ENCODE measurements around the gene POLR2H. TPM values are rescaled to one million over a fixed set of nuclear protein-coding genes. Genes with fewer than 3 reads are reported as not detected.

The POLR2H gene
- total and polyA plus RNA-seq, 2 donors (not counting 1 experiment from before 2014, with no cell fraction given) = 60.4 to 106 TPM

GRCh38 chr3:184351511-184352148, 9.9 kb upstream of the POLR2H start:
- no peak overlapping the region for H3K4me3 ChIP-seq (ENCODE audit: control extremely low read depth in 1 of 5, extremely low read depth in 1 of 5, insufficient read depth in 1 of 5, low read depth in 2 of 5, low read length in 4 of 5)
- ATAC-seq (ENCODE audit: low read depth) = no peak
- H3K36me3 ChIP-seq (replicated peaks in 1 of 2; ENCODE audit: control extremely low read depth in 1 of 2, control insufficient read depth in 1 of 2, extremely low read depth in 1 of 2, insufficient read depth in 2 of 2, low read length in 1 of 2) = no peaks in the 10 kb centered on the region
- DNase-seq = no peak
- intact Hi-C loops (cut with micrococcal nuclease) = no loop called here
- H2AFZ ChIP-seq (ENCODE audit: insufficient read depth, low read depth, low read length, poor library complexity, severe bottlenecking) = no peak overlapping the region
- Mint-ChIP-seq H3K4me3 (no peak overlapping the region), H3K27ac (no peak overlapping the region), H3K27me3 (no peaks in the 10 kb centered on the region), H3K9me3 (ENCODE audit: insufficient read depth) (no peaks in the 10 kb centered on the region), H3K4me1 (no peaks in the 10 kb centered on the region)
- no peaks in the 10 kb centered on the region for H3K79me2 ChIP-seq (ENCODE audit: control insufficient read depth, insufficient read depth, low read length)
- POLR2A ChIA-PET = no interaction called here
- no peak overlapping the region for H3K4me2 ChIP-seq (replicated peaks; ENCODE audit: low read depth, low read length, poor library complexity, severe bottlenecking)
- TF ChIP-seq EZH2 (IDR thresholded peaks at IDR 0.05; ENCODE audit: borderline replicate concordance, insufficient read depth, low read depth, low read length, poor library complexity, severe bottlenecking) = no peak
- TF ChIP-seq, protein P1, sequence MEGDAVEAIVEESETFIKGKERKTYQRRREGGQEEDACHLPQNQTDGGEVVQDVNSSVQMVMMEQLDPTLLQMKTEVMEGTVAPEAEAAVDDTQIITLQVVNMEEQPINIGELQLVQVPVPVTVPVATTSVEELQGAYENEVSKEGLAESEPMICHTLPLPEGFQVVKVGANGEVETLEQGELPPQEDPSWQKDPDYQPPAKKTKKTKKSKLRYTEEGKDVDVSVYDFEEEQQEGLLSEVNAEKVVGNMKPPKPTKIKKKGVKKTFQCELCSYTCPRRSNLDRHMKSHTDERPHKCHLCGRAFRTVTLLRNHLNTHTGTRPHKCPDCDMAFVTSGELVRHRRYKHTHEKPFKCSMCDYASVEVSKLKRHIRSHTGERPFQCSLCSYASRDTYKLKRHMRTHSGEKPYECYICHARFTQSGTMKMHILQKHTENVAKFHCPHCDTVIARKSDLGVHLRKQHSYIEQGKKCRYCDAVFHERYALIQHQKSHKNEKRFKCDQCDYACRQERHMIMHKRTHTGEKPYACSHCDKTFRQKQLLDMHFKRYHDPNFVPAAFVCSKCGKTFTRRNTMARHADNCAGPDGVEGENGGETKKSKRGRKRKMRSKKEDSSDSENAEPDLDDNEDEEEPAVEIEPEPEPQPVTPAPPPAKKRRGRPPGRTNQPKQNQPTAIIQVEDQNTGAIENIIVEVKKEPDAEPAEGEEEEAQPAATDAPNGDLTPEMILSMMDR (IDR thresholded peaks at IDR 0.05) = no peak
- CTCF ChIA-PET = interaction anchor here (0.9 to 5.2 kb wide), 3 partner anchors 25 to 187 kb away, joined by 3 to 76 read pairs (median 4); no protein-coding TSS in a partner anchor
- 95% methylated on average over 8 of the region's 9 CpGs for WGBS (ENCODE audit: insufficient coverage)
- no peaks in the 10 kb centered on the region for H4K20me1 ChIP-seq (ENCODE audit: control insufficient read depth, insufficient read depth, low read length, poor library complexity, severe bottlenecking)
- H3K9me3 ChIP-seq (ENCODE audit: control extremely low read depth in 1 of 3, control insufficient read depth in 2 of 3, insufficient read depth in 1 of 3, low read length in 2 of 3) = no peaks in the 10 kb centered on the region
- peaks cover 0 to 8% of the 10 kb centered on the region in 2 donors for H3K4me1 ChIP-seq (ENCODE audit: control insufficient read depth in 2 of 2, insufficient read depth in 2 of 2, low read length in 2 of 2)
- H3K9ac ChIP-seq (ENCODE audit: low read length) = no peak overlapping the region
- H3K27me3 ChIP-seq (replicated peaks in 1 of 4; ENCODE audit: control extremely low read depth in 1 of 4, control insufficient read depth in 3 of 4, insufficient read depth in 4 of 4, low read length in 3 of 4) = no peaks in the 10 kb centered on the region
- no peak overlapping the region for H3K27ac ChIP-seq (ENCODE audit: low read length in 2 of 2)

DNA sequence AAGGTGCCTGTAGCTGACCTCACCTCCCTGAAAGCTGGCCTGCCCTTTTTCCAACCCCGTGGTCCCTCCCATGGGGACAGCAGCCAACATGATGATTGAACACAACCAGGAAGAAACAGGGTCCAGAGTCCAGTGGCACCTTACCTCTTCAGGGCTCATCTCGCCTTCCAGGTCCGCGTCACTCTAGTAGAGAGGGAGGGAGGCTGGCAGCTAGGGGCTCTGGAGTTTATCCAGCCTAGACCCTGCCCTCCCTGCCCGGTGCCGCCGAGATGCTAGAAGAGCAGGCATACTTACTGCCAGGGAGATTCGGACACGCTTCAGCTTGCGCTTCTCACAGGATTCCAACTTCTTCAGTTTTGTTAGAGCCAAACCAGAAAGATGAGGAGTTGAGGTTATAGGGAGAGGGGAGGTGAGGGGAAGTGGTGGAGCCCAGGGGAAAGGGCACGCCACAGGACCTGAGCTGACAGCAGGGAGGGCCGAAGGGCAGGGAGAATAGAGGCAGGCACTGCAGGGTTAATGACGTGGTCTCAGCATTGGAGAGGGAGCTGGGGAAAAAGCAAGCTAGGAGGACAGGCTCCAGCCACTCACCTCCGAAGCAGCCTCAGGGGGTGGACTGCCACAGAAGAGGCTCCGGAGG, 9.2 kb upstream of the POLR2H start:
- TF ChIP-seq, protein P1 (IDR thresholded peaks at IDR 0.05) = no peak
- TF ChIP-seq EZH2 (IDR thresholded peaks at IDR 0.05; ENCODE audit: borderline replicate concordance, insufficient read depth, low read depth, low read length, poor library complexity, severe bottlenecking) = no peak
- H3K27me3 Mint-ChIP-seq = no peaks in the 10 kb centered on the region
- ChIA-PET POLR2A (no interaction called here), CTCF (interaction anchor here (1.0 to 5.2 kb wide), 2 partner anchors 161 to 187 kb away, joined by 3 to 76 read pairs; no protein-coding TSS in a partner anchor)
- H3K79me2 ChIP-seq (ENCODE audit: control insufficient read depth, insufficient read depth, low read length) = no peaks in the 10 kb centered on the region
- H3K4me2 ChIP-seq (replicated peaks; ENCODE audit: low read depth, low read length, poor library complexity, severe bottlenecking) = no peak overlapping the region
- intact Hi-C loops (cut with micrococcal nuclease) = no loop called here
- no peak overlapping the region for H3K4me3 Mint-ChIP-seq
- no peak overlapping the region for H3K27ac Mint-ChIP-seq
- H3K4me3 ChIP-seq (ENCODE audit: control extremely low read depth in 1 of 5, extremely low read depth in 1 of 5, insufficient read depth in 1 of 5, low read depth in 2 of 5, low read length in 4 of 5) = no peak overlapping the region
- H3K27me3 ChIP-seq (replicated peaks in 1 of 4; ENCODE audit: control extremely low read depth in 1 of 4, control insufficient read depth in 3 of 4, insufficient read depth in 4 of 4, low read length in 3 of 4) = no peaks in the 10 kb centered on the region
- H3K9me3 ChIP-seq (ENCODE audit: control extremely low read depth in 1 of 3, control insufficient read depth in 2 of 3, insufficient read depth in 1 of 3, low read length in 2 of 3) = no peaks in the 10 kb centered on the region
- H3K9ac ChIP-seq (ENCODE audit: low read length) = no peak overlapping the region
- no peak overlapping the region for H2AFZ ChIP-seq (ENCODE audit: insufficient read depth, low read depth, low read length, poor library complexity, severe bottlenecking)
- H3K4me1 ChIP-seq (ENCODE audit: control insufficient read depth in 2 of 2, insufficient read depth in 2 of 2, low read length in 2 of 2) = peaks cover 0 to 8% of the 10 kb centered on the region in 2 donors
- no peaks in the 10 kb centered on the region for H3K9me3 Mint-ChIP-seq (ENCODE audit: insufficient read depth)
- H4K20me1 ChIP-seq (ENCODE audit: control insufficient read depth, insufficient read depth, low read length, poor library complexity, severe bottlenecking) = no peaks in the 10 kb centered on the region
- H3K36me3 ChIP-seq (replicated peaks in 1 of 2; ENCODE audit: control extremely low read depth in 1 of 2, control insufficient read depth in 1 of 2, extremely low read depth in 1 of 2, insufficient read depth in 2 of 2, low read length in 1 of 2) = no peaks in the 10 kb centered on the region
- DNase-seq (no peak), ATAC-seq (ENCODE audit: low read depth) (no peak)
- no peaks in the 10 kb centered on the region for H3K4me1 Mint-ChIP-seq
- 97% methylated on average over 15 of the region's 15 CpGs for WGBS (ENCODE audit: insufficient coverage)
- no peak overlapping the region for H3K27ac ChIP-seq (ENCODE audit: low read length in 2 of 2)
